AG04449 (cell line): ENCODE results near the gene LMOD3.

Source experiments
- CTCF ChIA-PET: fragments of 350-600 bp; formaldehyde crosslinking; extraction: SDS; loops from one replicate; lab custom pipeline; 2021; ENCODE audit warnings: antibody characterized with exemption; lab: Yijun Ruan, JAX
- POLR2A ChIA-PET: fragments of 400-600, 350-600 bp; formaldehyde crosslinking; extraction: SDS; loops from one replicate; lab custom pipeline; 2020; ENCODE audit warnings: antibody characterized with exemption, inconsistent platforms; lab: Yijun Ruan, JAX
- DNase-seq: peaks from one replicate; pipeline ENCODE4 v3.0.0-alpha.2; 2010; ENCODE audit warnings: low read depth, low spot score
- H3K4me3 ChIP-seq: 2 replicates; pipeline ENCODE4 v1.5.1; 2011; ENCODE audit warnings: low read depth, mild to moderate bottlenecking, control low read depth, low read length
- TF ChIP-seq, protein P1 (sequence below): IDR thresholded peaks from one replicate; pipeline ENCODE4 v1.5.1; 2011; ENCODE audit warnings: mild to moderate bottlenecking, moderate library complexity, low read length, control low read depth, inconsistent platforms; ENCODE audit not compliant: insufficient read depth; ENCODE audit errors: missing control alignments

Gene LMOD3

DNA sequence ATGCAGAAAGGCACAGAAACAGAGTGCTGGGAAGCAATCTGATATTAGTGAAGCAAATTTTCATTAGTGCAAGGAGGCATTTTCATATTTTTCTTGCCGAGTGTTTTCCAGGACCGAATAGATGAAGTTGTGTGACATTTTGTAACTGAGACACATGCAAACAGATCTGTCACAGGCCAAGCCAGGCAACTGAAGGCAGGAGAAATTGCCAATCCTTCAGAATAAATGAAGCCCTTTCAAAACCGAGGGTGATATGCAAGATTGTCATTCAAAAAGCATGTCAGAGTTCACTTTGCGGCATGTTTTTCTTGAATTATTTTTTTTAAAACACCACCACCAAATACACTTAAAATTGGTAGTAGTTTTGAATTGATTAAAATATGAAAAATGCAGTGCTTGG lies 6.2 kb downstream of the LMOD3 start:
- CTCF ChIA-PET, result interaction anchor here (1.0 to 8.6 kb wide), 4 partner anchors 42 to 318 kb away, joined by 3 to 110 read pairs (median 4); no protein-coding TSS in a partner anchor
- DNase-seq, result no peak
- H3K4me3 ChIP-seq, result no peak overlapping the region
- POLR2A ChIA-PET, result no interaction called here
- TF ChIP-seq, protein P1, sequence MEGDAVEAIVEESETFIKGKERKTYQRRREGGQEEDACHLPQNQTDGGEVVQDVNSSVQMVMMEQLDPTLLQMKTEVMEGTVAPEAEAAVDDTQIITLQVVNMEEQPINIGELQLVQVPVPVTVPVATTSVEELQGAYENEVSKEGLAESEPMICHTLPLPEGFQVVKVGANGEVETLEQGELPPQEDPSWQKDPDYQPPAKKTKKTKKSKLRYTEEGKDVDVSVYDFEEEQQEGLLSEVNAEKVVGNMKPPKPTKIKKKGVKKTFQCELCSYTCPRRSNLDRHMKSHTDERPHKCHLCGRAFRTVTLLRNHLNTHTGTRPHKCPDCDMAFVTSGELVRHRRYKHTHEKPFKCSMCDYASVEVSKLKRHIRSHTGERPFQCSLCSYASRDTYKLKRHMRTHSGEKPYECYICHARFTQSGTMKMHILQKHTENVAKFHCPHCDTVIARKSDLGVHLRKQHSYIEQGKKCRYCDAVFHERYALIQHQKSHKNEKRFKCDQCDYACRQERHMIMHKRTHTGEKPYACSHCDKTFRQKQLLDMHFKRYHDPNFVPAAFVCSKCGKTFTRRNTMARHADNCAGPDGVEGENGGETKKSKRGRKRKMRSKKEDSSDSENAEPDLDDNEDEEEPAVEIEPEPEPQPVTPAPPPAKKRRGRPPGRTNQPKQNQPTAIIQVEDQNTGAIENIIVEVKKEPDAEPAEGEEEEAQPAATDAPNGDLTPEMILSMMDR, result no peak

DNA sequence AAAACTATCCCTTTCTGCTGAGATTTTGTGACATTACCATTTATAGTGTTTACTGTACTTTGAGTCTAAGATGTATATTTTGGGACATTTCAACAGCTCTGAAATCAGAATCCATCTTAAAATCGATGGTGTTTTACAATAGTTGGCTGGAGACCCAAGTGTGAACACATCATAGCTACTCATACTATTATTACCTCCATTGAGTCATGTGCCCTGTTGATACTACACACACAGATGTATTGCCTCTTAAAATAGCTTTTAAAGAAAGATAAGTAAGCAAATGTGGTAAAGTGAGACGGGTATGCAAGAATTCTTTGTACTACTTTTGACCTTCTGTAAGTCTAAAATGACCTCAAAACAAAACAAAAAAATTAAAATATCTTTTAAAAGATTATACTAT lies 6.7 kb downstream of the LMOD3 start:
- CTCF ChIA-PET, result interaction anchor here (1.0 to 1.2 kb wide), 4 partner anchors 10 to 318 kb away, joined by 3 to 4 read pairs (median 3); no protein-coding TSS in a partner anchor
- TF ChIP-seq, protein P1, result no peak

DNA sequence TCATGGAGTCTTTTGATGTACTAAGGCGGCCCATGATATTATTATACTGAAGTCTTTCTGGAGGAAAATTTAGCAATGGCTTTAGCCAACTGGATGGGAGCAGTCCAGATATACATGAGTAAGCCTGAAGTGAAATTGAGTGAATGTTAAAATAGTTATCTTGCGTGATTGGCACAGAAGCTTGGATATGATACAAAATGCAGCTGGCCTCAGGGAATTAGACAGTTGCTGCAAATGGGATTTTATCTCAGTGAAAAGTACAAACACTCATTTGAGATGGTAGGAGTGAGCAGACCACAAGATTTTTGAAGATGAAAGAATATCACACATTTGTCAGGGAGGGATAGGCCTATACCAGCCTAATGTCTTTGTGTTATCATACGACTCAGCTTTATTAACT lies 8.9 kb downstream of the LMOD3 start:
- POLR2A ChIA-PET, result no interaction called here

More for the DNA sequence above, 6.7 kb downstream of the LMOD3 start:
- POLR2A ChIA-PET, result no interaction called here
- H3K4me3 ChIP-seq, result no peak overlapping the region
- no peak for DNase-seq

DNA sequence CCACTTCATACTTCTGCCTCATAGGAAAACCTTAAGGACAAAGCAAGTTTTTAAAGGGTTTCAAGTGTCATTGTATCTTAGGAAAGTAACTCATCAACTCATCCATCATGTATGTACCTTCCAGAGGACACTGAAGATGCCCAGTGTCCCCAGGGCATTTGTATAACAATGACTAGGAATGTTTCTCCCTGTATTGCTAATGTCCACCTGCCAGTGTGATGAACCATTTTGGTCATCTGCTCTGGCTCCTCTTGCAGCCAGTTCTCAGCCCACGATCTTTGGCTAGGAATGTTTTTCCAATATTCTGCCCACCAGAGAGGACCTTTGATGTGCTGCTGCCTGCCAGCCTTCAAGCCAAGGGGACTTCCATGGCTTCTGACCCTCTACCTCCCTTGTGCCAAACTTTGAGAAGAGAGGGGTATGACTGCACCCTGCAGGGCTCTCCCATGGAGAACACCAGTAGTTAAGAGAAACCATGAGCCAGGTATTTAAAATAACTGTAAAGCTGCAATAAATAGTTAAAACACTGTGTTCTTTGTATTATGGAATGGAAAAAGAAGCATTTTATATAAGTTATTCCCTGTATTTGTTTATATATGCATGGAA lies 11.4 kb downstream of the LMOD3 start:
- TF ChIP-seq, protein P1, result no peak
- POLR2A ChIA-PET, result no interaction called here
- CTCF ChIA-PET, result interaction anchor here (10.7 kb wide), 1 partner anchor 9 kb away, joined by 95 read pairs; no protein-coding TSS in a partner anchor
- no peak for DNase-seq
- no peak overlapping the region for H3K4me3 ChIP-seq

More for the DNA sequence above, 8.9 kb downstream of the LMOD3 start:
- DNase-seq, result no peak
- H3K4me3 ChIP-seq, result no peak overlapping the region
- TF ChIP-seq, protein P1, result no peak
- CTCF ChIA-PET, result interaction anchor here (1.1 to 10.7 kb wide), 4 partner anchors 6 to 193 kb away, joined by 3 to 95 read pairs (median 4); partner anchors contain the start of gene LMOD3

DNA sequence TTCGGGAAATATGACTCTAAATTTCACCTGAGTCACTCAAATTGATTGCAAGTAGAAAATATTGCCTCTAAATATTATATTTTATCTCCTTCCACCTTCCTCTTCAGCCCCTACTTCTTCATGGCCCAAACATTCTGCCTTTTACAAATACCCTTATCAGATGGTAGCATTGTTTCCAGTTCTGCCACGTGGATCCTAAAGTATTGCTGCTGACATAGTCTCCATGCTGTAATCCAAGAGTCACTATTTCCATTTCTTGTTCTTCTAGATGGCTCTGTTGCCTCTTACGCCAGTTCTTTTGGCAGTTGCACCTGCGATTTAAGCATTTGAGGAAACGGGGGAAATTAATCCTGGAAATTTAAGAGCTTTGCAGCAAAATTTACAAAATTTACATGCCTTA lies 13.6 kb downstream of the LMOD3 start:
- TF ChIP-seq, protein P1, result no peak
- CTCF ChIA-PET, result interaction anchor here (1.0 to 10.7 kb wide), 3 partner anchors 11 to 198 kb away, joined by 3 to 95 read pairs (median 4); no protein-coding TSS in a partner anchor
- DNase-seq, result no peak
- H3K4me3 ChIP-seq, result no peak overlapping the region
- POLR2A ChIA-PET, result no interaction called here

DNA sequence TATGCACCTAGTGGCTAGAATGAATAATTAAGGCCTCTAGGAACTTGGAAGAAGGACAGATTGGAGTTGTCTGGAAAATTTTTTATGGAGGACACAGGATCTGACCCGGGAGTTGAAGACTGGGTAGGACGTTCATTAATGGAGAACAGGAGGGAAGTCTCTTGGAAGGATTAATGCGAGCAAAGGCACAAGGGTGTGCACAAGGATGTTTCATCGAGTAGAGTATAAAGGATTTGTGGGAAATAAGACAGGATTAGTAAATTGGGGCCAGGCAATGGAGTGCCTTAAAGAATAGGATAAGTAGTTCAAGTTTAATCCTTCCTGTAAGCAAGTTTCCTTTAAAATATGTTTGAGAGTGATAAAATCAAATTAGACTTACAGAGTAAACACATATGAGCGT lies 14.6 kb downstream of the LMOD3 start:
- H3K4me3 ChIP-seq, result no peak overlapping the region
- DNase-seq, result no peak
- TF ChIP-seq, protein P1, result no peak
- POLR2A ChIA-PET, result no interaction called here
- CTCF ChIA-PET, result interaction anchor here (1.0 to 10.7 kb wide), 4 partner anchors 11 to 198 kb away, joined by 3 to 95 read pairs (median 4); no protein-coding TSS in a partner anchor
